Liver (tissue), 3 donors: ENCODE results near the gene CDK8.

Experiments used
- FOXA2 ChIP-seq: IDR thresholded peaks from 2 replicates; pipeline ENCODE4 v1.6.1; 2016; ENCODE audit warnings: antibody characterized with exemption
- RAD21 ChIP-seq, 2 donors: IDR thresholded peaks; 2 replicates each; pipeline ENCODE4 v1.6.1; 2016; ENCODE audit warnings: antibody characterized with exemption in 2 of 2, mild to moderate bottlenecking in 2 of 2
- RXRA ChIP-seq, 2 donors: IDR thresholded peaks; 2 replicates each; pipeline ENCODE4 v1.6.1; 2017 to 2018; ENCODE audit warnings: antibody characterized with exemption in 2 of 2, mild to moderate bottlenecking in 1 of 2
- SP1 ChIP-seq: IDR thresholded peaks from 2 replicates; pipeline ENCODE4 v1.6.1; 2018; ENCODE audit warnings: antibody characterized with exemption, mild to moderate bottlenecking
- TAF1 ChIP-seq: conservative IDR thresholded peaks from 2 replicates; pipeline ENCODE4 v1.6.1; 2016; ENCODE audit warnings: antibody characterized with exemption, mild to moderate bottlenecking
- TF ChIP-seq, protein P1 (sequence below): fragments of 150-350 bp; IDR thresholded peaks from 2 replicates; pipeline ENCODE4 v1.5.1; 2017; ENCODE audit warnings: improper control_type of control experiment, low read depth, low read length; ENCODE audit not compliant: missing input control
- TF ChIP-seq, protein P2 (sequence below): IDR thresholded peaks from 2 replicates; pipeline ENCODE4 v1.6.1; 2016; ENCODE audit warnings: antibody characterized with exemption, mild to moderate bottlenecking
- TF ChIP-seq, protein P3 (sequence below): IDR thresholded peaks from 2 replicates; pipeline ENCODE4 v1.6.1; 2016; ENCODE audit warnings: antibody characterized with exemption
- donor health status: healthy.
- donor health status: healthy.

DNA sequence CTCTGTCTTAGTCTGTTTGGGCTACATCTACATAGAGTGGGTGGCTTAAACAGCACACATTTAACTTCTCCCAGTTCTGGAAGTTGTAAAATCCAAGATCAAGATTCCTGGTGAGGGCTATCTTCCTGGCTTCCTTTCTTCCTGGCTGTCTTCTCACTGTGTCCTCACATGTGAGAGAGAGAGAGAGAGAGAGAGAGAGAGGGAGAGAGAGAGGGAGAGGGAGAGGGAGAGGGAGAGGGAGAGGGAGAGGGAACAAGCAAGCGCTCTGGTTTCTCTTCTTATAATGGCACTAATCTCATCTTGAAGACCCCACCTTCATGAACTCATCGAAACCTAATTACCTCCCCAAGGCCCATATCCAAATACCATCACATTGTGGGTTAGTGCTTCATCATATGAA is 69.2 kb downstream of the CDK8 start:
- TF ChIP-seq, protein P1, sequence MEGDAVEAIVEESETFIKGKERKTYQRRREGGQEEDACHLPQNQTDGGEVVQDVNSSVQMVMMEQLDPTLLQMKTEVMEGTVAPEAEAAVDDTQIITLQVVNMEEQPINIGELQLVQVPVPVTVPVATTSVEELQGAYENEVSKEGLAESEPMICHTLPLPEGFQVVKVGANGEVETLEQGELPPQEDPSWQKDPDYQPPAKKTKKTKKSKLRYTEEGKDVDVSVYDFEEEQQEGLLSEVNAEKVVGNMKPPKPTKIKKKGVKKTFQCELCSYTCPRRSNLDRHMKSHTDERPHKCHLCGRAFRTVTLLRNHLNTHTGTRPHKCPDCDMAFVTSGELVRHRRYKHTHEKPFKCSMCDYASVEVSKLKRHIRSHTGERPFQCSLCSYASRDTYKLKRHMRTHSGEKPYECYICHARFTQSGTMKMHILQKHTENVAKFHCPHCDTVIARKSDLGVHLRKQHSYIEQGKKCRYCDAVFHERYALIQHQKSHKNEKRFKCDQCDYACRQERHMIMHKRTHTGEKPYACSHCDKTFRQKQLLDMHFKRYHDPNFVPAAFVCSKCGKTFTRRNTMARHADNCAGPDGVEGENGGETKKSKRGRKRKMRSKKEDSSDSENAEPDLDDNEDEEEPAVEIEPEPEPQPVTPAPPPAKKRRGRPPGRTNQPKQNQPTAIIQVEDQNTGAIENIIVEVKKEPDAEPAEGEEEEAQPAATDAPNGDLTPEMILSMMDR: no peak
- TF ChIP-seq TAF1: no peak
- no peak for TF ChIP-seq RXRA (IDR thresholded peaks at IDR 0.05)
- TF ChIP-seq RAD21 (IDR thresholded peaks at IDR 0.05): no peak
- no peak for TF ChIP-seq SP1
- TF ChIP-seq, protein P2, sequence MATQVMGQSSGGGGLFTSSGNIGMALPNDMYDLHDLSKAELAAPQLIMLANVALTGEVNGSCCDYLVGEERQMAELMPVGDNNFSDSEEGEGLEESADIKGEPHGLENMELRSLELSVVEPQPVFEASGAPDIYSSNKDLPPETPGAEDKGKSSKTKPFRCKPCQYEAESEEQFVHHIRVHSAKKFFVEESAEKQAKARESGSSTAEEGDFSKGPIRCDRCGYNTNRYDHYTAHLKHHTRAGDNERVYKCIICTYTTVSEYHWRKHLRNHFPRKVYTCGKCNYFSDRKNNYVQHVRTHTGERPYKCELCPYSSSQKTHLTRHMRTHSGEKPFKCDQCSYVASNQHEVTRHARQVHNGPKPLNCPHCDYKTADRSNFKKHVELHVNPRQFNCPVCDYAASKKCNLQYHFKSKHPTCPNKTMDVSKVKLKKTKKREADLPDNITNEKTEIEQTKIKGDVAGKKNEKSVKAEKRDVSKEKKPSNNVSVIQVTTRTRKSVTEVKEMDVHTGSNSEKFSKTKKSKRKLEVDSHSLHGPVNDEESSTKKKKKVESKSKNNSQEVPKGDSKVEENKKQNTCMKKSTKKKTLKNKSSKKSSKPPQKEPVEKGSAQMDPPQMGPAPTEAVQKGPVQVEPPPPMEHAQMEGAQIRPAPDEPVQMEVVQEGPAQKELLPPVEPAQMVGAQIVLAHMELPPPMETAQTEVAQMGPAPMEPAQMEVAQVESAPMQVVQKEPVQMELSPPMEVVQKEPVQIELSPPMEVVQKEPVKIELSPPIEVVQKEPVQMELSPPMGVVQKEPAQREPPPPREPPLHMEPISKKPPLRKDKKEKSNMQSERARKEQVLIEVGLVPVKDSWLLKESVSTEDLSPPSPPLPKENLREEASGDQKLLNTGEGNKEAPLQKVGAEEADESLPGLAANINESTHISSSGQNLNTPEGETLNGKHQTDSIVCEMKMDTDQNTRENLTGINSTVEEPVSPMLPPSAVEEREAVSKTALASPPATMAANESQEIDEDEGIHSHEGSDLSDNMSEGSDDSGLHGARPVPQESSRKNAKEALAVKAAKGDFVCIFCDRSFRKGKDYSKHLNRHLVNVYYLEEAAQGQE: no peak
- TF ChIP-seq, protein P3, sequence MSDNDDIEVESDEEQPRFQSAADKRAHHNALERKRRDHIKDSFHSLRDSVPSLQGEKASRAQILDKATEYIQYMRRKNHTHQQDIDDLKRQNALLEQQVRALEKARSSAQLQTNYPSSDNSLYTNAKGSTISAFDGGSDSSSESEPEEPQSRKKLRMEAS: no peak
- TF ChIP-seq FOXA2: no peak
